ENCODE results near the gene MAD2L1BP. TPM values are rescaled to one million over a fixed set of nuclear protein-coding genes. Genes with fewer than 3 reads are reported as not detected.

Gene MAD2L1BP
- total and polyA plus RNA-seq, 2 of the 13 experiments (the other 11 are each of a cell fraction or from before 2014, with no cell fraction given): 54.2 to 55.5 TPM

GRCh38 chr6:43681303-43681702 is 45.7 kb downstream of the MAD2L1BP start (continued):
- TF ChIP-seq ZNF784 (CRISPR knock-in tag; IDR thresholded peaks at IDR 0.05; ENCODE audit: borderline replicate concordance): no peak
- TF ChIP-seq RBAK (CRISPR knock-in tag; IDR thresholded peaks at IDR 0.05): no peak
- TF ChIP-seq ZNF274 (CRISPR knock-in tag; IDR thresholded peaks at IDR 0.05): no peak
- TF ChIP-seq SMAD3 (CRISPR knock-in tag; IDR thresholded peaks at IDR 0.05): no peak
- no peak for TF ChIP-seq POLR2G (IDR thresholded peaks at IDR 0.05; ENCODE audit: low read depth, low read length)
- no peak for TF ChIP-seq HBP1 (CRISPR knock-in tag; IDR thresholded peaks at IDR 0.05; ENCODE audit: low read depth)

GRCh38 chr6:43682724-43683429 is 47.2 kb downstream of the MAD2L1BP start:
- Histone ChIP-seq H3K9ac (ENCODE audit: insufficient read depth, low read depth, low read length) (no peak overlapping the region), H3K79me2 (ENCODE audit: insufficient read depth, low read length) (peaks cover 68% of the 10 kb centered on the region), H3K27ac (ENCODE audit: extremely low read length, insufficient read depth, low read length) (no peak overlapping the region), H3K27me3 (ENCODE audit: control insufficient read depth in 1 of 2, insufficient read depth in 2 of 2, low read length in 2 of 2) (no peaks in the 10 kb centered on the region; a peak in 1 of 5 replicates), H4K20me1 (ENCODE audit: insufficient read depth, low read length) (peaks cover 4% of the 10 kb centered on the region; the same call in 1 of the 2 replicates), H3K9me3 (ENCODE audit: low read length) (no peaks in the 10 kb centered on the region), H3K4me3 (replicated peaks in 1 of 3; ENCODE audit: insufficient read depth in 1 of 3, low read depth in 2 of 3, low read length in 3 of 3) (no peak overlapping the region), H3K36me3 (replicated peaks in 1 of 2; ENCODE audit: control insufficient read depth in 1 of 2, insufficient read depth in 2 of 2, low read length in 2 of 2) (peaks cover 39 to 68% of the 10 kb centered on the region in 2 experiments), H3K4me2 (ENCODE audit: low read depth, low read length) (no peak overlapping the region), H3K4me1 (ENCODE audit: insufficient read depth, low read length) (peaks cover 43% of the 10 kb centered on the region), H2AFZ (ENCODE audit: low read length) (no peak overlapping the region)
- intact Hi-C loops (cut with micrococcal nuclease; ENCODE audit: unreplicated experiment) (no loop called here), in situ Hi-C loops (cut with HindIII; ENCODE audit: extremely low pct_ligation_motif_present, low pct_unique_long_range_greater_than_20kb) (no loop called here)
- ChIA-PET CTCF (ENCODE audit: low intra/inter-chr PET ratio, low total read pairs) (no interaction called here), POLR2A (interaction anchor here (1.1 to 1.3 kb wide), 2 partner anchors 10 to 53 kb away, joined by 3 to 6 read pairs; no protein-coding TSS in a partner anchor)
- WGBS (ENCODE audit: low lambda C conversion rate): 90% methylated on average over 8 of the region's 8 CpGs
- no TSS peak for BruUV-seq (replicated peaks)
- TF ChIP-seq ZNF878 (CRISPR knock-in tag; IDR thresholded peaks at IDR 0.05) (no peak), ZNF318 (CRISPR knock-in tag; IDR thresholded peaks at IDR 0.05) (no peak), TBX3 (IDR thresholded peaks at IDR 0.05; ENCODE audit: borderline replicate concordance) (no peak), SETDB1 (CRISPR knock-in tag; IDR thresholded peaks at IDR 0.05; ENCODE audit: borderline replicate concordance) (no peak)
- FAIRE-seq: no peak
- no peak for DNase-seq (ENCODE audit: low spot score)
- ATAC-seq: no peak
